Muscle layer of colon (tissue), 2 donors: ENCODE measurements around the gene KCNQ1.

Experiments
- H3K27ac ChIP-seq: one replicate; pipeline ENCODE4 v1.7.0; 2013; ENCODE audit warnings: low read depth, mild to moderate bottlenecking, low read length, moderate library complexity
- H3K27me3 ChIP-seq, 2 donors: one replicate each; pipeline ENCODE4 v1.7.0; 2013; ENCODE audit warnings: low read length in 2 of 2, mild to moderate bottlenecking in 2 of 2; ENCODE audit not compliant: insufficient read depth in 2 of 2, control insufficient read depth in 1 of 2
- H3K36me3 ChIP-seq: one replicate; pipeline ENCODE4 v1.7.0; 2013; ENCODE audit warnings: mild to moderate bottlenecking, low read length; ENCODE audit not compliant: insufficient read depth
- H3K4me1 ChIP-seq: one replicate; pipeline ENCODE4 v1.7.0; 2013; ENCODE audit warnings: mild to moderate bottlenecking, low read length; ENCODE audit not compliant: insufficient read depth
- H3K4me3 ChIP-seq, 2 donors: one replicate each; pipeline ENCODE4 v1.7.0; 2013; ENCODE audit warnings: low read length in 2 of 2, low read depth in 1 of 2, mild to moderate bottlenecking in 1 of 2, moderate library complexity in 1 of 2
- H3K9ac ChIP-seq: one replicate; pipeline ENCODE4 v1.7.0; 2013; ENCODE audit warnings: low read length
- H3K9me3 ChIP-seq: one replicate; pipeline ENCODE4 v1.7.0; 2013; ENCODE audit warnings: mild to moderate bottlenecking, low read length
- donor health status: abdominal sarcoma.
- donor health status: Adenocarcinoma of cecum.

The KCNQ1 gene

DNA sequence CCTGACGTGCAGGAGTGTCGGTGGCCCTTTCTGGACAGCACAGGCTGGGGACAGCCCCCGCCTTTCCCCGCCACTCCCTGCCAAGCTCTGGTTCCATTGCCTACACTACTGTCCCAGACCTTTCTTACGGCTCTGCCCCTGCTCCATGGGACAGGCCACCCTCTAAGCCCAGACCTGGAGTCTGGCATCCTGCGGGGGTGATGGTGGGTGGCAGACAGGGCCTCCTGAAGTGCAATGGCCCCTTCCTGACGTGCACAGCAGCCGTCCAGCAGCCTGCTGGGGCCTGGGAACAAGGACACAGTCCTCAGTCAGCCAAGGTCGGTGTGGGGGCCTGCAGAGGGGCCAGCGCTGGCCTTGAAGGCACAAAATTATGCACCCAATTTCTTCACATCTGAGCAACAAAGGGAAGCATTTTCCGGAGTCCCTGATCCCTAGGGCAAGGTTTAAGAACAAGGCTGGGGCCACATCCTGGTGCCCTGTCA is 334.7 kb downstream of the KCNQ1 start:
- no peaks in the 10 kb centered on the region for H3K27me3 ChIP-seq
- no peaks in the 10 kb centered on the region for H3K9me3 ChIP-seq
- H3K4me1 ChIP-seq = peaks cover 33% of the 10 kb centered on the region
- H3K27ac ChIP-seq = peak overlapping the region; percentile 9
- no peaks in the 10 kb centered on the region for H3K36me3 ChIP-seq
- H3K9ac ChIP-seq = no peak overlapping the region
- no peak overlapping the region for H3K4me3 ChIP-seq

GRCh38 chr11:2779981-2780849 is 335.4 kb downstream of the KCNQ1 start:
- no peaks in the 10 kb centered on the region for H3K36me3 ChIP-seq
- no peaks in the 10 kb centered on the region for H3K27me3 ChIP-seq
- H3K4me3 ChIP-seq = no peak overlapping the region
- peaks cover 33% of the 10 kb centered on the region for H3K4me1 ChIP-seq
- H3K9me3 ChIP-seq = no peaks in the 10 kb centered on the region
- H3K27ac ChIP-seq = peak overlapping the region; percentile 9
- H3K9ac ChIP-seq = no peak overlapping the region

- Histone ChIP-seq H3K9ac (no peak overlapping the region), H3K4me1 (peaks cover 33% of the 10 kb centered on the region), H3K36me3 (no peaks in the 10 kb centered on the region), H3K9me3 (no peaks in the 10 kb centered on the region), H3K27ac (no peak overlapping the region), H3K27me3 (no peaks in the 10 kb centered on the region), H3K4me3 (no peak overlapping the region)
Observed at GRCh38 chr11:2780850-2781407, 336.1 kb downstream of the KCNQ1 start.

DNA sequence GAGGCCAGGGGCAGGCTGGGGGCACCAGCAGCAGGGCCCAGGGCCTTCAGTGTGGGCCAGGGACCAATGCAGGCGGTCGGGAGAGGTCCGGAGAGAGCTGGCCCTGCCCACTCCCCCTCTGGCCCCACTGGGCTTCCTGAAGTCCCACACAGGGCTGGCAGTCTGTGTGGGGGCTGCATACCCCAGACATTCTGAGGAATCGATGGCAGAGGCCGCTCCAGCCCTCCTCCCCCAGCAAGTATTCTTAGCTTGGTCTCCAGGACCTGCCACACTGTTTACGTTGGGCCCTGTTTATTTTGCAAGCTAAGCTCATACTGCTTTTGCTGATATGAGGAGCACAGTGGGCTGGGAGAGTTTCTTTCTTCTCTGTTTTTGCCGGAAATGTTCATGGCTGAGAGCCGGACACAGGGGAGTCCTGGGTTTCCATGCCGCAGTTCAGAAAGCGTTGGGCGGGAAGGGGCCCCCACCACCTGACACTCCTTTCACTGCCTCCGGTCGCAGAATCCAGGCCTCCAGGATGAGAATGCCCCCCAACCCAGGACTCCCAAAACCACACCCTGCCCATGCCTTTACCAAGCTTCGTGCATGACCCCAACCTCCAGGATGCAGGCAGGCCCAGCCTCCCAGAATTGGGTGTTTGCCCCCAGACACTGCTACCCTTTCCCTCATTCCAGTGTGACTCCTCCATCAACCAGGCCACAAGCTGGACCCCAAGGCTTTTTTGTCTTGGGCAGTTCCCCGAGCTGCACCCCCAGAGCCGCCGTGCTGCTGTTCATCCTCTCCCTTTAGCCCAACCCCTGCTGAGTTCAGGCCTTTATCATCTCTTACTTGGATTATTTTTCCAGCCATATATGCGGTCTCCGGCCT is 336.8 kb downstream of the KCNQ1 start:
- H3K27ac ChIP-seq = no peak overlapping the region
- no peaks in the 10 kb centered on the region for H3K27me3 ChIP-seq
- peaks cover 33% of the 10 kb centered on the region for H3K4me1 ChIP-seq
- no peak overlapping the region for H3K4me3 ChIP-seq
- H3K9ac ChIP-seq = no peak overlapping the region
- H3K9me3 ChIP-seq = no peaks in the 10 kb centered on the region
- no peaks in the 10 kb centered on the region for H3K36me3 ChIP-seq

GRCh38 chr11:2782769-2783168 is 338.0 kb downstream of the KCNQ1 start:
- H3K4me3 ChIP-seq = no peak overlapping the region
- no peaks in the 10 kb centered on the region for H3K36me3 ChIP-seq
- H3K4me1 ChIP-seq = peaks cover 32% of the 10 kb centered on the region
- no peak overlapping the region for H3K27ac ChIP-seq
- H3K9me3 ChIP-seq = no peaks in the 10 kb centered on the region
- no peak overlapping the region for H3K9ac ChIP-seq
- no peaks in the 10 kb centered on the region for H3K27me3 ChIP-seq

GRCh38 chr11:2783536-2784082 is 338.8 kb downstream of the KCNQ1 start:
- peaks cover 23% of the 10 kb centered on the region for H3K4me1 ChIP-seq
- H3K27me3 ChIP-seq = no peaks in the 10 kb centered on the region
- no peaks in the 10 kb centered on the region for H3K36me3 ChIP-seq
- no peaks in the 10 kb centered on the region for H3K9me3 ChIP-seq
- H3K4me3 ChIP-seq = no peak overlapping the region
- H3K27ac ChIP-seq = no peak overlapping the region
- no peak overlapping the region for H3K9ac ChIP-seq

GRCh38 chr11:2787816-2788167 is 343.0 kb downstream of the KCNQ1 start:
- H3K4me1 ChIP-seq = no peaks in the 10 kb centered on the region
- no peak overlapping the region for H3K27ac ChIP-seq
- H3K9me3 ChIP-seq = no peaks in the 10 kb centered on the region
- no peak overlapping the region for H3K9ac ChIP-seq
- no peak overlapping the region for H3K4me3 ChIP-seq
- no peaks in the 10 kb centered on the region for H3K27me3 ChIP-seq
- no peaks in the 10 kb centered on the region for H3K36me3 ChIP-seq

GRCh38 chr11:2788168-2789071 is 343.6 kb downstream of the KCNQ1 start:
- H3K27ac ChIP-seq = no peak overlapping the region

DNA sequence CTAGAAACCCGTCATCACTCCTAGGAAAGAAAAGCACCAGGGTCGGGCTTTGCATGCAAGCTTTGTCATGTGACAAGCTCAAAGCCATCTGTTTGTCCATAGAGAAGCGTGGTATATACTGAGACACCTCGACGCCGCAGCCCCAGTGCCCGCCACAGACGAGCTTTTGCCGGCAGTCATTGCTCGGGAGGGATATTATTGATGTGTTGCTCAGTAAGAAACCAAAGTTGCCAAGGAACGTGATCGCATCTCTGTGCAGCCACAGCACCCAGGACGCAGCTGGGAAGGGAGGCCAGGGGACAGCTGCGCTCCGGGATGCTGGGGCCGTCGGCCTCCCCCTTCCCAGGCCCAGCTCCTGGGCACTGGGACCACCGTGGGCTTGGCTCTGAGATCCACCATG is 344.5 kb downstream of the KCNQ1 start:
- Histone ChIP-seq H3K9me3 (no peaks in the 10 kb centered on the region), H3K9ac (no peak overlapping the region), H3K36me3 (no peaks in the 10 kb centered on the region), H3K27ac (no peak overlapping the region), H3K27me3 (no peaks in the 10 kb centered on the region), H3K4me1 (no peaks in the 10 kb centered on the region), H3K4me3 (no peak overlapping the region)

More at GRCh38 chr11:2788168-2789071, 343.6 kb downstream of the KCNQ1 start:
- no peaks in the 10 kb centered on the region for H3K27me3 ChIP-seq
- no peak overlapping the region for H3K4me3 ChIP-seq
- no peak overlapping the region for H3K9ac ChIP-seq
- no peaks in the 10 kb centered on the region for H3K9me3 ChIP-seq
- H3K36me3 ChIP-seq = no peaks in the 10 kb centered on the region
- no peaks in the 10 kb centered on the region for H3K4me1 ChIP-seq

DNA sequence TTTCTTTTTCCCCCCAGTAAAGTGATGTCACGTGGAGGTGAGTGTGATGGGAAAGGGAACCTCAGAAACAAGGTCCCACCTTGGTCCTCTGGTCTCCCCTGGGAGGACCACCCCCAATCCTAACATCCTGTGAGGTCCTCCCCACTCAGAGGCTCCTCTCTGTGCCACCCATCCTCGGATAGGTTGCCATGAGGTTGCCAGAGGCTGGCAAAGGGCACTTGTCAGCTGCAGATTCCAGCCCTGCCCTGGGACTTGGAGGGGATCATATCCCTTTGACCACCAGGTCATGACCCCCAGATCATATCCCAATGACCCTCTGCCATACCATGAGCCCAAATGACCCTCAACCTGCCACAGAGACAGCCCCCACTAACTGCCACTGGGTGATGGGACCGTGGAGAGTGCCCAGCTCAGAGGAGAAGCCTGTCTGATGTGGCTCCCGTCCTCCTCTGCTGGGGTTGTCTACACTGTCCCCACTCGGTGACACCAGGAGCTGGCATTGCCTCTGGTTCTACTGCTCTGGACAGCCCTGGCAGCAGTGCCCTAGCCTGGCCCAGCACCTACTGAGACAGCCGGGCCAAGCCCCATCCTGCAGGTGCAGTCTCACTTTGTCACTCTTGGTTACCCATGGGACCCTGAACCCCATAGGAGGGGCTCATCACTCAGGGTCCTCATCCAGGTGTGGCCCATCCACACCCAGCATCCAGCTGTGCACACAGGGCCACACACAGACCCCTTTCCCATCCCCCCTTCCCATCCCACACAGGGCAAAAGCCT is 345.2 kb downstream of the KCNQ1 start:
- H3K9ac ChIP-seq = no peak overlapping the region
- H3K9me3 ChIP-seq = no peaks in the 10 kb centered on the region
- H3K27me3 ChIP-seq = no peaks in the 10 kb centered on the region
- H3K27ac ChIP-seq = no peak overlapping the region
- no peaks in the 10 kb centered on the region for H3K36me3 ChIP-seq
- no peak overlapping the region for H3K4me3 ChIP-seq
- no peaks in the 10 kb centered on the region for H3K4me1 ChIP-seq
